Cardiac muscle cell (in vitro differentiated cells and primary cell): ENCODE data around the gene VASH2. TPM values are rescaled to one million over a fixed set of nuclear protein-coding genes. Genes with fewer than 3 reads are reported as not detected.

Source experiments
- DNase-seq, 2 donors: peaks; one replicate each; pipeline versions ENCODE4 v3.0.0 to v3.0.0-alpha.2; 2010 to 2017; ENCODE audit warnings: low read depth in 1 of 2, low spot score in 1 of 2
- H3K27ac ChIP-seq: fragments of 200-600 bp; sonication (generic); 2 replicates; pipeline ENCODE4 v1.5.1; 2016
- H3K27me3 ChIP-seq: fragments of 200-600 bp; sonication (generic); 2 replicates; pipeline ENCODE4 v1.6.0; 2016; ENCODE audit warnings: control low read depth
- H3K36me3 ChIP-seq: fragments of 200-600 bp; sonication (generic); 2 replicates; pipeline ENCODE4 v1.5.1; 2016; ENCODE audit warnings: control low read depth
- H3K4me1 ChIP-seq: fragments of 200-600 bp; sonication (generic); 2 replicates; pipeline ENCODE4 v1.8.1; 2017; ENCODE audit warnings: low read depth, mild to moderate bottlenecking, mixed run types
- H3K4me3 ChIP-seq: fragments of 200-600 bp; sonication (generic); 2 replicates; pipeline ENCODE4 v1.5.1; 2016; ENCODE audit warnings: mild to moderate bottlenecking
- H3K9me3 ChIP-seq: fragments of 200-600 bp; sonication (generic); 2 replicates; pipeline ENCODE4 v1.5.1; 2017; ENCODE audit warnings: low read depth, mild to moderate bottlenecking, control low read depth
- polyA plus RNA-seq: library from polyadenylated mRNA; unstranded; fragments of >200 nt; fragmentation: Nextera tagmentation; extraction: Ambion mirVana; gene quantifications from 2 replicates; pipeline ENCODE4 v1.2.1, GENCODE V29; 2016
- total RNA-seq: library from RNA; depleted of rRNA; stranded (reverse); fragments of >200 nt; gene quantifications from 2 replicates; pipeline ENCODE4 v1.2.3, GENCODE V29; 2016
- TF ChIP-seq, protein P1 (sequence below): IDR thresholded peaks from 2 replicates; pipeline ENCODE4 v1.5.1; 2012; ENCODE audit warnings: low read depth, mild to moderate bottlenecking, low read length

VASH2 gene
- total and polyA plus RNA-seq, 2 experiments from 2014 or later: 3.4 to 5.8 TPM

DNA sequence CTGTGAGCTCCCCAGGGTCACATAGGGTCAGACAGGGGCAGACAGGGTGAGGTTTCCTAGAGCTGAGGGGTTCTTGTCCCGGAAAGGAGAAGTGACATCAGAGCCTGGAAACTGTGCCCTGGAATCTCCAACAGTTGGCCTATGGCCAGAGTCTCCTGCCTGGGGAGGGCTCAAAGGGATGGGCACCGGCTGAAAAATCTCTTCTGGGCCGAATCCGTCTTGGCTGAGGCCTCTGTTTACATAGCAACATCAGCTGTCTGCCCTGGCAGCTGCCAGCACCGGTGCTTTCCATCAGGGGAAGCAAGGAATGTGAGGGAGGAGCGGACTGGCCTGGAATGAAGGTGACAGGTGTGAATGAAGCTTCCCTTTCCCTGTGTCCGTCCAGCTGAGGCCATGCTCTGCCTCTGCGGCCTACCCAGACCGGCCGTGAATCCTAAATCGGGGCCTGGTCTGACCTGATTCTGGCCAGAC lies 30.7 kb downstream of the VASH2 start:
- H3K27me3 ChIP-seq: no peaks in the 10 kb centered on the region
- TF ChIP-seq, protein P1, sequence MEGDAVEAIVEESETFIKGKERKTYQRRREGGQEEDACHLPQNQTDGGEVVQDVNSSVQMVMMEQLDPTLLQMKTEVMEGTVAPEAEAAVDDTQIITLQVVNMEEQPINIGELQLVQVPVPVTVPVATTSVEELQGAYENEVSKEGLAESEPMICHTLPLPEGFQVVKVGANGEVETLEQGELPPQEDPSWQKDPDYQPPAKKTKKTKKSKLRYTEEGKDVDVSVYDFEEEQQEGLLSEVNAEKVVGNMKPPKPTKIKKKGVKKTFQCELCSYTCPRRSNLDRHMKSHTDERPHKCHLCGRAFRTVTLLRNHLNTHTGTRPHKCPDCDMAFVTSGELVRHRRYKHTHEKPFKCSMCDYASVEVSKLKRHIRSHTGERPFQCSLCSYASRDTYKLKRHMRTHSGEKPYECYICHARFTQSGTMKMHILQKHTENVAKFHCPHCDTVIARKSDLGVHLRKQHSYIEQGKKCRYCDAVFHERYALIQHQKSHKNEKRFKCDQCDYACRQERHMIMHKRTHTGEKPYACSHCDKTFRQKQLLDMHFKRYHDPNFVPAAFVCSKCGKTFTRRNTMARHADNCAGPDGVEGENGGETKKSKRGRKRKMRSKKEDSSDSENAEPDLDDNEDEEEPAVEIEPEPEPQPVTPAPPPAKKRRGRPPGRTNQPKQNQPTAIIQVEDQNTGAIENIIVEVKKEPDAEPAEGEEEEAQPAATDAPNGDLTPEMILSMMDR: no peak
- H3K4me3 ChIP-seq: no peak overlapping the region
- peak; percentile 14 to 18 for DNase-seq
- H3K4me1 ChIP-seq: no peaks in the 10 kb centered on the region
- peak overlapping the region; percentile 32 for H3K27ac ChIP-seq
- H3K9me3 ChIP-seq: no peaks in the 10 kb centered on the region
- no peaks in the 10 kb centered on the region for H3K36me3 ChIP-seq

DNA sequence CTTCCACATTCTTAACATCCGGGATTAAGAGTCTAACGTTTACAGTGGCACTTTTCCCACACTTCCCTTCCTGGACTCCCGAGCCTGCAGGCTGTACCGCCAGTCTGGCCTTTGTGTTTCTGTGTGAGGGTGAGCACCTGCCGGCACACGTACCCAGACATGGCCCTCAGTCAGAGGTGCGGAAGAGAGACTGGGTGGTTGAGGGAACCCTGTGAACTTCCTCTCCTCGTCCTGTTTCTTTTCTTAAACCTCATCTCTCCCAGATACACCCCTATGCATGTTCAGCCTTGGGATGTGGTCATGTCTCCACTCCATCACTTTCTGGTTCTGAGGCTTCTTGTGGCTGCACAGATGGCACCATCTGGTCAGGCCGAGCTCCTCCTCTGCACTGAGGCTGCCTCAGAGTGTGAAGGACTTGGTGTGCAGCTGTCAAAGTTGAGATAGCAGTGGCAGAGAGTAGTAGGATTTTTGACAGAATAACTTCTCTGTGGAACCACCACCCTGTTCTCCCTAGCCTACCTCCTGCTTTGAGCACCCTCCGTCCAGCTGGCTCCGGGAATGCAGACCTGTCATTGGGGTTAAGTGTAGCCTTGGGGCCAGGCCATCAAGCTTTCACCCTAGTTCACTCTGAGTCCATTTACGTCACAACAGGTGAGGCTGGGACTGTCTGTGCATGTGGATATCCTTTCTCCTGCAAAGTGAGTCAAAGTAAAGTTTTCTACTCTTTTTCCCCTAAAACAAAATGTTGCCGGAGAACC lies 31.4 kb downstream of the VASH2 start:
- H3K9me3 ChIP-seq: no peaks in the 10 kb centered on the region
- H3K27me3 ChIP-seq: no peaks in the 10 kb centered on the region
- H3K4me3 ChIP-seq: no peak overlapping the region
- no peaks in the 10 kb centered on the region for H3K36me3 ChIP-seq
- H3K4me1 ChIP-seq: no peaks in the 10 kb centered on the region
- no peak for DNase-seq
- TF ChIP-seq, protein P1: no peak
- peak overlapping the region; percentile 32 for H3K27ac ChIP-seq

DNA sequence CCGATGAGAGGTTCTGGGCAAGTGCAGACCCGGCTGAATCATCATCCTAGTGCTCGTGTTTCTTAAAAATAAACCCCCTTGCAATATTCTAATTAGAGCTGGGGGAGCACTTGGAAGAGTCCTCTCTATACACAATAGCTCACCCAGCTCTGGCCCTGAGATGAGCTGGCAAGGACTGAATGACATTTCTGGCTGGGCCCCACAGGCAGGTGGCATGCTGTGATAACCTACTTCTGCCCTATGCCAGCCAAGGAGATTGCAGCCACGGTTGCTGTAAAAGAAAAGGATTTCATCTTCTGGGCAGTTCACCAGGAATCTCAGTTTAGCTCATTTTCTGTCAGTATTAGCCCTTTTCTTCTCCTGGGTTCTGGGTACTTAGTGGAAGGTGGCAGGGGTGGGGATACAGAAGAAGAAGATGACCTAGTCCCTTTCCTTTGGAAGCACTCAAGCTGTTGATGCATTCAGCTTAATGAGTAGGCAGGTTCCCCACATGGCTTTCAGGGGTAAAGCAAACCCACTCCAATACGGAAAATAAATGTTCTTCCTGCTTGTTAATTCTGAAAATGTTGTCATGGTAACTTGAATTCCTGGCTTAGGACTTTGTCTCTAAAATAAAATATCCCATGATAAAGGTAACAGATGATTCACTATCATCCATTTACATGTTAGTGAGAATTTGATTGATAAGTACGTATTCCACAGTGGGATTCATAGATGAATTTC lies 32.2 kb downstream of the VASH2 start:
- H3K4me1 ChIP-seq: no peaks in the 10 kb centered on the region
- TF ChIP-seq, protein P1: no peak
- no peak overlapping the region for H3K4me3 ChIP-seq
- H3K9me3 ChIP-seq: no peaks in the 10 kb centered on the region
- H3K27me3 ChIP-seq: no peaks in the 10 kb centered on the region
- H3K27ac ChIP-seq: no peak overlapping the region
- no peak for DNase-seq
- H3K36me3 ChIP-seq: no peaks in the 10 kb centered on the region

DNA sequence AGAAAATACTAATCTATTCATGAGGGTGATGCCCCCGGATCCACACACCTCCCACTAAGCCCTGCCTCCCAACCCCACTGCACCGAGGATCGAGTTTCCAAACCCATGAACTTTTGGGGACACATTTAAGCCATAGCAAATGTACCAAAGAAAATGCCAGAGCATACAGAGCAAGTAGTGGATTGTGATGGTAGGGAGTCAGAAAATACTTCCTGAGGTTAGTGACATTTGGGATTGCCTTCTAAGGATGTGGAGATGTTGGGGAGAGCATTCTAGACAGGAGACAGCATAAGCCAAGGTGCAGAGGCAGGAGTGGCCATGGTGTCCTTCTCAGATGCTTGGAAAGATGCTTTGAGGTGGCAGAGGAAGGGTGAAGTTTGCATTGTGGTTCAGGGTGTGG lies 33.1 kb downstream of the VASH2 start:
- H3K36me3 ChIP-seq: no peaks in the 10 kb centered on the region
- no peak overlapping the region for H3K27ac ChIP-seq
- no peaks in the 10 kb centered on the region for H3K4me1 ChIP-seq
- no peak for DNase-seq
- TF ChIP-seq, protein P1: no peak
- H3K4me3 ChIP-seq: no peak overlapping the region
- H3K27me3 ChIP-seq: no peaks in the 10 kb centered on the region
- H3K9me3 ChIP-seq: no peaks in the 10 kb centered on the region

DNA sequence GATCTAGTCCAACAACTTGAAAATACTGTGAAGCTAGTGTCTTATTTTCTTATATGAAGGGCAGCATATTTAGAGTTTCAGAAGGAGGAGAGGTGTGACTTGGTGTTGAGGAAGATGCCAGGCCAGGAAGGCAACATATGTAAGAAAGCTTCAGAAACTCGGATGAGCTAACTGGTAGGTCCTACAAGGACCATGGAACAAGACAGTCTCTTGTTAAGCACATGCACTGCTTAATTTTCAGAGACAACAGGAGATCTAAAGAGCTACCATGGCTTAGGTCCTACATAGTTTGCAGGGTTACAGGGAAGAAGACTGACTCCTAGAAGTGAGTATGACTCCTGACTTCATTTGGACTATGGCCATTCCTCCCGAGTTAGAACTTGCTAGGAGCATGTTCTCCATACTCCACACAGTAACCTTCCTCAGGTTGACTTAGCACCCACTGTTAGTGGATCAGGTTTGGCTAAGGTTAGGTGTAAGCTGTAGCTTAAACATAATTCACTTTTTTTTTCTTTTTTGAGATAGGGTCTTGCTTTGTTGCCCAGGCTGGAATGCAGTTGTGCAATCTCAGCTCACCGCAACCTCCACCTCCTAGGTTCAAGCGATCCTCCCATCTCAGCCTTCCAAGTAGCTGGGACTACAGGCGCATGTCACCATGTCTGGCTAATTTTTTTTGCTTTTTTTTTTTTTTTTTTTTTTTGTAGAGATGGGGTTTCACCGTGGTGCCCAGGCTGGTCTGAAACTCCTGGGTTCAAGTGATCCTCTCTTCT lies 34.4 kb downstream of the VASH2 start:
- Histone ChIP-seq H3K27ac (no peak overlapping the region), H3K4me1 (no peaks in the 10 kb centered on the region), H3K36me3 (no peaks in the 10 kb centered on the region), H3K27me3 (no peaks in the 10 kb centered on the region), H3K9me3 (no peaks in the 10 kb centered on the region), H3K4me3 (no peak overlapping the region)
- no peak for DNase-seq
- TF ChIP-seq, protein P1: no peak
